ENCODE data around the gene DCP1A. TPM values are rescaled to one million over a fixed set of nuclear protein-coding genes. Genes with fewer than 3 reads are reported as not detected.

The DCP1A gene
- total and polyA plus RNA-seq, 4 donors = 3.5 to 11.3 (median 8.2) TPM

- no peak for DNase-seq (ENCODE audit: low spot score)
- no peak overlapping the region for H3K27ac ChIP-seq (ENCODE audit: low read depth in 1 of 2, low read length in 2 of 2)
- no peak overlapping the region for H3K9ac ChIP-seq (ENCODE audit: low read depth in 1 of 2, low read length in 2 of 2)
- H3K36me3 ChIP-seq (ENCODE audit: control insufficient read depth in 4 of 4, insufficient read depth in 3 of 4, low read depth in 1 of 4, low read length in 3 of 4) = peaks cover 2 to 50% (median 25%) of the 10 kb centered on the region in 4 donors
- no peaks in the 10 kb centered on the region for H3K9me3 ChIP-seq (ENCODE audit: control insufficient read depth in 4 of 4, low read length in 3 of 4)
- no peak overlapping the region for H3K4me3 ChIP-seq (ENCODE audit: low read depth in 1 of 3, low read length in 3 of 3)
- 85% methylated on average over 4 of the region's 4 CpGs for WGBS
- TF ChIP-seq MAX (IDR thresholded peaks at IDR 0.05) = no peak
- no peak for TF ChIP-seq RAD21 (IDR thresholded peaks at IDR 0.05)
- TF ChIP-seq ATF3 (IDR thresholded peaks at IDR 0.05) = no peak
- TF ChIP-seq GABPA (IDR thresholded peaks at IDR 0.05 in 1 of 2, conservative IDR thresholded peaks at IDR 0.05 in 1 of 2) = no peak
- TF ChIP-seq NR2F2 (IDR thresholded peaks at IDR 0.05) = no peak
- no peak for TF ChIP-seq FOXA2 (IDR thresholded peaks at IDR 0.05)
- TF ChIP-seq FOXA1 (IDR thresholded peaks at IDR 0.05) = no peak
- no peak for TF ChIP-seq SP1 (IDR thresholded peaks at IDR 0.05)
- H3K27me3 ChIP-seq (ENCODE audit: control insufficient read depth in 4 of 4, insufficient read depth in 4 of 4, low read length in 3 of 4) = no peaks in the 10 kb centered on the region
- H3K4me1 ChIP-seq (ENCODE audit: control insufficient read depth in 4 of 4, insufficient read depth in 4 of 4, low read length in 3 of 4) = no peaks in the 10 kb centered on the region
Observed at GRCh38 chr3:53287131-53287629, 60.2 kb downstream of the DCP1A start.

- no peak overlapping the region for H3K9ac ChIP-seq (ENCODE audit: low read depth in 1 of 2, low read length in 2 of 2)
- DNase-seq (ENCODE audit: low spot score) = no peak
- no peaks in the 10 kb centered on the region for H3K27me3 ChIP-seq (ENCODE audit: control insufficient read depth in 4 of 4, insufficient read depth in 4 of 4, low read length in 3 of 4)
- 84% methylated on average over 1 of the region's 1 CpG for WGBS
- H3K4me1 ChIP-seq (ENCODE audit: control insufficient read depth in 4 of 4, insufficient read depth in 4 of 4, low read length in 3 of 4) = no peaks in the 10 kb centered on the region
- peaks cover 2 to 47% (median 25%) of the 10 kb centered on the region in 4 donors for H3K36me3 ChIP-seq (ENCODE audit: control insufficient read depth in 4 of 4, insufficient read depth in 3 of 4, low read depth in 1 of 4, low read length in 3 of 4)
- no peak overlapping the region for H3K27ac ChIP-seq (ENCODE audit: low read depth in 1 of 2, low read length in 2 of 2)
- TF ChIP-seq HNF4A (conservative IDR thresholded peaks at IDR 0.05) (no peak), EGR1 (IDR thresholded peaks at IDR 0.05; ENCODE audit: low read depth in 2 of 2) (no peak), FOXA1 (IDR thresholded peaks at IDR 0.05) (no peak), RXRA (IDR thresholded peaks at IDR 0.05) (no peak), GABPA (IDR thresholded peaks at IDR 0.05 in 1 of 2, conservative IDR thresholded peaks at IDR 0.05 in 1 of 2) (no peak), CTCF (IDR thresholded peaks at IDR 0.05; ENCODE audit: low read depth, low read length, missing input control) (no peak), REST (IDR thresholded peaks at IDR 0.05) (no peak), ZBTB33 (IDR thresholded peaks at IDR 0.05) (no peak), NR2F2 (IDR thresholded peaks at IDR 0.05) (no peak), FOXA2 (IDR thresholded peaks at IDR 0.05) (no peak), JUND (IDR thresholded peaks at IDR 0.05) (no peak), RAD21 (IDR thresholded peaks at IDR 0.05) (no peak), TAF1 (conservative IDR thresholded peaks at IDR 0.05) (no peak), MAX (IDR thresholded peaks at IDR 0.05) (no peak), YY1 (IDR thresholded peaks at IDR 0.05) (no peak), HNF4G (IDR thresholded peaks at IDR 0.05) (no peak), SP1 (IDR thresholded peaks at IDR 0.05) (no peak), ATF3 (IDR thresholded peaks at IDR 0.05) (no peak)
- no peak overlapping the region for H3K4me3 ChIP-seq (ENCODE audit: low read depth in 1 of 3, low read length in 3 of 3)
- no peaks in the 10 kb centered on the region for H3K9me3 ChIP-seq (ENCODE audit: control insufficient read depth in 4 of 4, low read length in 3 of 4)
Observed at GRCh38 chr3:53286727-53287126, 60.6 kb downstream of the DCP1A start.

All from liver (tissue), 9 donors.